ENCODE results near the gene TAF15. TPM values are rescaled to one million over a fixed set of nuclear protein-coding genes. Genes with fewer than 3 reads are reported as not detected.

Gene TAF15
- total RNA-seq, result 100 to 1,000 TPM in 3 of 4 donors, 10 to 100 TPM in 1; 93.8 to 140 (median 122) TPM

GRCh38 chr17:35808962-35809854 is at the start of gene TAF15:
TSS of gene TAF15 (plus strand) at chr17:35809484. CDS start at chr17:35809570, 86 bp downstream.
- H3K27me3 ChIP-seq, result no peaks in the 10 kb centered on the region
- intact Hi-C loops (cut with DNase I), result no loop called here
- no peaks in the 10 kb centered on the region for H3K9me3 ChIP-seq
- peak within 1 kb of the TSS; percentile 89 to 93 (median 91) for H3K4me3 ChIP-seq
- peak within 1 kb of the TSS; percentile 92 to 96 (median 95) for H3K27ac ChIP-seq (replicated peaks in 1 of 4)
- TF ChIP-seq EP300 (IDR thresholded peaks at IDR 0.05) (no peak), CTCF (IDR thresholded peaks at IDR 0.05) (peak; percentile 67 to 82 (median 75)), POLR2AphosphoS5 (IDR thresholded peaks at IDR 0.05) (peak; percentile 97 to 100), POLR2A (IDR thresholded peaks at IDR 0.05; ENCODE audit: low read depth) (peak; percentile 98)
- WGBS, result under 1% methylated on average over 25 of the region's 71 CpGs
- peaks cover 0 to 4% (median 0%) of the 10 kb centered on the region in 4 donors for H3K36me3 ChIP-seq
- peak; percentile 98 for DNase-seq (ENCODE audit: extremely low spot score)
- peaks cover 26 to 62% (median 61%) of the 10 kb centered on the region in 4 donors for H3K4me1 ChIP-seq

GRCh38 chr17:35760587-35760986 is 48.7 kb upstream of the TAF15 start, which contains the start of gene C17orf50:
TSS of gene C17orf50 (plus strand) at chr17:35760887. CDS start at chr17:35760942, 55 bp downstream.
- 50% methylated on average over 1 of the region's 1 CpG for WGBS
- DNase-seq (ENCODE audit: extremely low spot score), result no peak
- no peak for TF ChIP-seq EP300 (IDR thresholded peaks at IDR 0.05)
- TF ChIP-seq POLR2AphosphoS5 (IDR thresholded peaks at IDR 0.05), result no peak
- no peak for TF ChIP-seq POLR2A (IDR thresholded peaks at IDR 0.05; ENCODE audit: low read depth)
- TF ChIP-seq CTCF (IDR thresholded peaks at IDR 0.05), result no peak
- Histone ChIP-seq H3K4me1 (peaks cover 10 to 22% (median 21%) of the 10 kb centered on the region in 4 donors), H3K36me3 (no peaks in the 10 kb centered on the region), H3K9me3 (no peaks in the 10 kb centered on the region), H3K27ac (replicated peaks in 1 of 4) (no peak within 1 kb of the TSS), H3K27me3 (no peaks in the 10 kb centered on the region), H3K4me3 (no peak within 1 kb of the TSS)
- intact Hi-C loops (cut with DNase I), result no loop called here

- H3K4me1 ChIP-seq, result peaks cover 10 to 30% (median 27%) of the 10 kb centered on the region in 4 donors
- TF ChIP-seq POLR2AphosphoS5 (IDR thresholded peaks at IDR 0.05) (no peak), CTCF (IDR thresholded peaks at IDR 0.05) (no peak), POLR2A (IDR thresholded peaks at IDR 0.05; ENCODE audit: low read depth) (no peak)
- H3K4me3 ChIP-seq, result no peak overlapping the region
- no peaks in the 10 kb centered on the region for H3K36me3 ChIP-seq
- intact Hi-C loops (cut with DNase I), result no loop called here
- WGBS, result 88% methylated on average over 5 of the region's 5 CpGs
- H3K27me3 ChIP-seq, result no peaks in the 10 kb centered on the region
- H3K27ac ChIP-seq (replicated peaks in 1 of 4), result no peak overlapping the region
- DNase-seq (ENCODE audit: extremely low spot score), result no peak
- no peaks in the 10 kb centered on the region for H3K9me3 ChIP-seq
These were observed 47.7 kb upstream of the TAF15 start for GRCh38 chr17:35761601-35762000.

- TF ChIP-seq CTCF (IDR thresholded peaks at IDR 0.05) (no peak), POLR2A (IDR thresholded peaks at IDR 0.05; ENCODE audit: low read depth) (no peak), EP300 (IDR thresholded peaks at IDR 0.05) (no peak), POLR2AphosphoS5 (IDR thresholded peaks at IDR 0.05) (no peak)
- Histone ChIP-seq H3K27ac (replicated peaks in 1 of 4) (peak overlapping the region; percentile 62 to 79 (median 66)), H3K36me3 (no peaks in the 10 kb centered on the region), H3K9me3 (no peaks in the 10 kb centered on the region), H3K4me1 (peaks cover 10 to 46% (median 40%) of the 10 kb centered on the region in 4 donors), H3K27me3 (no peaks in the 10 kb centered on the region), H3K4me3 (peak overlapping the region; percentile 54 to 64 (median 56))
- no peak for DNase-seq (ENCODE audit: extremely low spot score)
- intact Hi-C loops (cut with DNase I), result loop anchor here (2.0 kb wide), 1 partner anchor 41 kb away; no protein-coding TSS in a partner anchor
- 34% methylated on average over 17 of the region's 17 CpGs for WGBS
These were observed 45.5 kb upstream of the TAF15 start for GRCh38 chr17:35763767-35764122.

Measured in esophagus muscularis mucosa (tissue), 4 donors.